Caki2 (cell line): ENCODE results near the gene TDRD3. TPM values are rescaled to one million over a fixed set of nuclear protein-coding genes. Genes with fewer than 3 reads are reported as not detected.
"Not testable (repeated sequence)": the region's sequence is repeated elsewhere in the genome, so short reads cannot be mapped to it uniquely, and the experiment has no call there.

ENCODE experiments used
- DNase-seq: peaks from one replicate; pipeline ENCODE4 v3.0.0-alpha.2; 2015; ENCODE audit warnings: low read depth
- in situ Hi-C: cut with HindIII; loops from 2 replicates; pipeline ENCODE4 v1.10.0; 2016; ENCODE audit warnings: low sequenced_read_pairs, low pct_unique_long_range_greater_than_20kb, mixed read lengths
- total RNA-seq: library from RNA; depleted of rRNA; stranded (reverse); fragments of >200 nt; shearing (Covaris generic); gene quantifications from 2 replicates; pipeline ENCODE4 v1.2.3, GENCODE V29; 2014; ENCODE audit warnings: low replicate concordance; rRNA removed

The TDRD3 gene
- 4.6 and 7.4 TPM in 2 replicates for total RNA-seq

- peak; percentile 86 for DNase-seq
- in situ Hi-C loops = no loop called here
Observed at GRCh38 chr13:60396783-60397703, at the start of gene TDRD3. Gene TDRD3, plus strand, starts transcription at chr13:60397220. Its CDS starts 145 bp downstream, at chr13:60397365.

DNA sequence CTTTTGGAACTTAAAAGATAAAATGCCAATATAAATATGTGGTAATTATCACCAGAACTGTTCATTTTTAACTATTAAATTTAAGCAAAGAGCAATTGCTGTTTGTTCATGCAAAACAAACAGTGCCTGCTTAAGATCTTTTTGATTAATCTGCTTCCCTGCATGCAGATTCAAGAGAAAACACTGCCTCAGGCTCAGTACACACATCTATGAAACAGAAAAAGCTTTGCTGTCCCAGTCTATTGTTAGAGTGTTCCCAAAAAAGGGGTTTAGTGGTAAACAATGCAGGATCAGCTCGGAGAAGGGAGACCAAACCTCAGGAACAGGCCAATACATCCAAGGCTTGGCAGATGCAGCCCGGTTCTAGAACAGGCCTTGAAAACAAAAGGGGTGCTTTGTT lies 49.3 kb upstream of the TDRD3 start:
- DNase-seq = no peak
- in situ Hi-C loops = no loop called here

DNA sequence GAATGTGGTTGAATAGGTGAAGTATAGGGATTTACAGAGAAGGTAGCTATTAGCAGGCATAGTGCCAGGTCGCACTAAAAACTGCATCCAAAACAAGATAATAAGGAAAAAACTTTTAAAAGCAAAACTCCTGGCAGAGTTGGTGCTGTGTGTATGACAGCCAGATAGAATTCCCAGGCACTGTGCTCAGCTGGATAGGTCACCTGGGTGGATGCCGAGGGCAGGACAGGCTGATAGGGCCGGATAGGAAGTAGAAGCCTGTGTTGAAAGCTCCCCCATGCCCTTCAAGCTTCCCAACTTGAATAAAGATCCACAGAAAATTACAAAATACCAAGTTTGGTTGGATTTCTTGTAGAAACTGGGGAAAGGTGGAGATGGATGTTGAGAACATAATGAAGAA lies 48.9 kb upstream of the TDRD3 start:
- no peak for DNase-seq
- in situ Hi-C loops = no loop called here

- in situ Hi-C loops = no loop called here
- no peak for DNase-seq
Observed at GRCh38 chr13:60351326-60351725, 45.7 kb upstream of the TDRD3 start.

GRCh38 chr13:60351855-60352615 lies 45.0 kb upstream of the TDRD3 start:
- in situ Hi-C loops = no loop called here
- no peak for DNase-seq

GRCh38 chr13:60352644-60353043 lies 44.4 kb upstream of the TDRD3 start:
- in situ Hi-C loops = no loop called here

DNA sequence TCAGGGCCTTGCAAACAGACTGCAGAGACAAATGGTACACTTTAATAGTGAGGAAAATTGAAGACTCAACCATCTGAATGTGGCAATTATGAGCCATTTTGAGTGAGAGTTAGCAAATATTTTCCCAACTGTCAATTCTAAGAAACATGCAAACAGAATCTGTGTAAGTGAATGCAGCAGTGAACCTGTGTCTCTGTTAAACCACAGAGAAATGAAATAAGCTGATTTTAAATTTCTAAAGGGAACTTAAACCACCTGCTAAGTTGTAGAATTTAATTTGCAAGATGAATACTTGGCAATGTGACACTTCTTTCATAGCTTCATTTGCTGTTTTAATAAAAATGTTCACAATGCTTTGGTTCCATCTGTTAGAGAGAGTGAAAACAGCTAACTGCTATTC lies 42.0 kb upstream of the TDRD3 start:
- in situ Hi-C loops = no loop called here
- DNase-seq = no peak

More at GRCh38 chr13:60352644-60353043, 44.4 kb upstream of the TDRD3 start:
- DNase-seq = no peak

- in situ Hi-C loops = no loop called here
- DNase-seq = no peak
Observed at GRCh38 chr13:60356970-60357369, 40.0 kb upstream of the TDRD3 start.

DNA sequence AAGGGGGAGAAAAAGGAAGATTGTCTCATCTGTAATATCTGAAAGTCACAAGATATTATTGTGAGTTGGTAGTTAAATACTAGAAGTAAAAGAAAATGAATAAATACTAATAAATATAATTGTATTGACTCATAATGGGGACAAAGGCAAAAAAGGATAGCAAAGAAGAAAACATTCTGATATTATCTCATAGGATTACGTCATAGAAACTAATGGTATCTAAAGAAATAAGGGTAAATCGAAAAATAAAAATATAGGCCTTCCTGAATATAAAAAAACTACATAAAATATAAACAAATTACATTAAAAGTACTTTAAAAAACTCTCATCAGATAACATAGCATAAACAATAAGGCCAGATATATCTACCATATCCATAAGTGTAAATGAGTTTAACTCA lies 38.6 kb upstream of the TDRD3 start:
- no peak for DNase-seq
- in situ Hi-C loops = no loop called here

- in situ Hi-C loops = no loop called here
- DNase-seq = no peak
Observed at GRCh38 chr13:60363288-60363687, 33.7 kb upstream of the TDRD3 start.

- DNase-seq = no peak
- in situ Hi-C loops = no loop called here
Observed at GRCh38 chr13:60369242-60369641, 27.8 kb upstream of the TDRD3 start.

DNA sequence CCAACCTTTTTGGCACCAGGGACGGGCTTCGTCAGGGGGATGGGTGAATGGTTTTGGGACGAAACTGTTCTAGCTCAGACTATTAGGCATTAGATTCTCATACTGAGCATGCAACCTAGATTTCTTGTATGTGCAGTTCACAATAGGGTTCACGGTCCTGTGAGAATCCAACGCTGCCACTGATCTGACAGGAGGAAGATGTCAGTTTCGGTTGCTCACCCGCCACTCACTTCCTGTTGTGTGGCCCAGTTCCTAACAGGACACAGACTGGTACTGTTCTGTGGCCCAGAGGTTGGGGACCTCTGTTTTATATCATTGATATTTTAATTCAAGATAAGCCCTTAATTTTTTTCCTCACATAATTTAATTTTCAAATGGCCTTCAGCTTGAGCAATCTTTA lies 26.7 kb upstream of the TDRD3 start:
- no peak for DNase-seq
- in situ Hi-C loops = no loop called here

DNA sequence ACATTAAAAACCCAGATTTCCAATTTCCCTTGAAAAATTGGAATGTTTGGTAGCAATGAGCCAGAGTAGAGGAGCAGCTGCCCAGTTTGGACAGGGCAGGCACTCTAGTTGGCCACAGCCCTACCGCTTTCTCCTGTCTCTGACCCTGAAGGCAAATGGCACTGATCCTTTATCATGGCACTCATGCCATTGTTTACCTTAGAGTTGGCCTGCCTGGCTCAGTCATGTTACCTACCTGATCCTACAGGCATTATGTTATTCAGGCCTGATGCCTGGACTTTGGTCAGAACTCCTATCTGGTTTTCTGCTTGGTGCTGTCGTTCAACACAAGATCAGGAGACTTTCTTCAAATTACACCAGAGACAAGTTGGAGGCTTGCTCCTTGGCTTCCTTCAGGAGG lies 24.9 kb upstream of the TDRD3 start:
- in situ Hi-C loops = no loop called here
- DNase-seq = no peak

DNA sequence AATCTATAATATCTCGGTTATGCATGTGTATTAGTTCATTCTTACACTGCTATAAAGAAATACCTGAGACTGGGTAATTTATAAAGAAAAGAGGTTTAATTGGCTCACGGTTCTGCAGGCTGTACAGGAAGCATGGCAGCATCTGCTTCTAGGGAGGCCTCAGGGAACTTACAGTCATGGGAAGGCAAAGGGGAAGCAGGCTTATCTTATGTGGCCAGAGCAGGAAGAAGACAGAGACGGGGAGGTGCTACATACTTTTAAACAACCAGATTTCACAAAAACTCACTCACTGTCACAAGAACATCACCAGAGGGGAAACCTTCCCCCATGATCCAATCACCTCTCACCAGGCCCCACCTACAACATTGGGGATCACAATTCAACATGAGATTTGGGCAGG lies 17.7 kb upstream of the TDRD3 start:
- in situ Hi-C loops, DNase-seq: not testable (repeated sequence)

DNA sequence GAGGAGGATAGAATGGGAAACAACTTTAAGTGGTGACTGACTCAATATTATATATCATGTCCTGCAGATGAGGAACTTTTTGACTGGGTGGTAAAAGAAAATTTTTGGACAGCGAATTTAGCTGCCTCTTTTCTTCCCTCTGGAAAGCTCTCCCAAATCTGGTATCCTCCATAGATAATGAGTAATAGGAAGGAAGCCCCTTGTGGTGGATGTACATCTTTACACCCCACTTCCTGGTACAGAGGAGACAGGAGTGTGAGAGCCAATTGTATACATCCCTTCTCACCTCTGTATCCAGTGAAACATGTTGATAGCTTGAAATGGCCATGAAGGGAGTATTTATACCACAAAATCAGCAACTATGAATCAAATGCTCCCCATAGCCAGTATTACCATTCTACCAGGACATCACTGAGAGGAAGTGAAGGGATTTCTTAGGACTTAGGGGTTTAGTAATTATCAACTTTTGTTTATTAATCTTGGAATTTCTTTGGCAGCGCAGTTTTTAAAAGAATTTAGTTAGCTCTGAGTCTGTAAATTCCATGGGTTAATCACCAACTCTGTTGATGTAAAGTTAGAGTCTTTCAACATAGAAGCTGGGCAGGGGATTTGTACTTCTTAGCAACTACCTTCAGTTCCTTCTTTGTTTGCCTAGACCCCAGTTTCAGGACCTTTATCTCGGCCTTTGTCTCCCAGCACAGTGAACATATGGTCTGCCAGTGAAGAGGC lies 17.0 kb upstream of the TDRD3 start:
- no peak for DNase-seq
- in situ Hi-C loops = no loop called here

DNA sequence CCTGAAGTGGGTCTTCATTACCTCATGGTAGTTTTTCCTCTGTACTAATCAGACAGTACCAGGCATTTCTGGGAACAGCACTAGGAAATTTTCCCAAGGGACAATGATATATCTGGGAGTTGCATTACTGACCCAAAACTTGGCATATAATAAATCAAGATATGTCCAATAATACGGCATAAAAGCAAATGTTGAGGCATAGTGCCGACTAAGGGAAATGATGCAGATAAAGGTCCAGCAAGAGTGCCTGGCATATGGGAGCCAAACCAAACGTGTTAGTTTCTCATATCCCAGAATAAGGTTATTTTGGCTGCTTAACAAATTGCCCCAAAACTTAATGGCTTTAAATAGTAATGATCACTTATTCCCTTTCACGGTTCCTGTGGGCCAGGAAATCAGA lies 12.1 kb upstream of the TDRD3 start:
- in situ Hi-C loops = no loop called here
- DNase-seq = no peak

DNA sequence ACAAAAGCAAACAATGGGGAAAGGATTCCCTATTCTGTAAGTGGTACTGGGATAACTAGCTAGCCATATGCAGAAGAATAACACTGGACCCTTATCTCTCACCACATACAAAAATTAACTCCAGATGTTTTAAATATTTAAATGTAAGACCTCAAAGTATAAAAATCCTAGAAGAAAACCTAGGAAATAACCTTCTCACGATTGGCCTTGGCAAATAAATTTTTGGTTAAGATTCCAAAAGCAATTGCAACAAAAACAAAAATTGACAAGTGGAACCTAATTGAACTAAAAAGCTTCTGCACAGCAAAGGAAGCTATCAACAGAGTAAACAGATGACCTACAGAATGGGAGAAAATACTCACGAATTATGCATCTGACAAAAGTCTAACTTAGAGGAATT lies 10.8 kb upstream of the TDRD3 start:
- no peak for DNase-seq
- in situ Hi-C loops = no loop called here

- in situ Hi-C loops = no loop called here
Observed at GRCh38 chr13:60392131-60392530, 4.9 kb upstream of the TDRD3 start.

More at GRCh38 chr13:60392131-60392530, 4.9 kb upstream of the TDRD3 start:
- no peak for DNase-seq
